Gastrocnemius medialis (tissue), 4 donors: ENCODE measurements around the gene CHRD. TPM values are rescaled to one million over a fixed set of nuclear protein-coding genes. Genes with fewer than 3 reads are reported as not detected.

Experiments used
- ATAC-seq, 2 donors: fragments of 150-250 bp; one replicate each; pipeline ENCODE4 v1.9.1; 2016
- DNase-seq, 2 donors: peaks; one replicate each; pipeline ENCODE4 v3.0.0-alpha.2; 2019
- H3K27ac ChIP-seq, 4 donors: fragments of 200-600 bp; sonication (generic); 1 replicate in 1 of 4; 2 replicates in 3 of 4; pipeline ENCODE4 v1.5.1; 2016 to 2018; ENCODE audit warnings: mild to moderate bottlenecking in 2 of 4, moderate library complexity in 1 of 4
- H3K27me3 ChIP-seq, 3 donors: fragments of 200-600 bp; sonication (generic) in 2 of 3; 1 replicate in 1 of 3; 2 replicates in 2 of 3; pipeline versions ENCODE4 v1.5.1 to v1.6.0; 2016 to 2019; ENCODE audit warnings: mild to moderate bottlenecking in 1 of 3, moderate library complexity in 1 of 3
- H3K36me3 ChIP-seq, 2 donors: fragments of 200-600 bp; sonication (generic) in 1 of 2; one replicate each; pipeline ENCODE4 v1.5.1; 2017 to 2018
- H3K4me1 ChIP-seq, 2 donors: fragments of 200-600 bp; sonication (generic) in 1 of 2; one replicate each; pipeline ENCODE4 v1.5.1; 2016 to 2017; ENCODE audit warnings: mild to moderate bottlenecking in 2 of 2
- H3K4me3 ChIP-seq, 4 donors: fragments of 200-600 bp; sonication (generic) in 3 of 4; 1 replicate in 1 of 4; 2 replicates in 3 of 4; pipeline ENCODE4 v1.5.1; 2016 to 2019; ENCODE audit warnings: mild to moderate bottlenecking in 2 of 4
- H3K9me3 ChIP-seq, 3 donors: fragments of 200-600 bp; sonication (generic) in 2 of 3; 1 replicate in 1 of 3; 2 replicates in 2 of 3; pipeline ENCODE4 v1.5.1; 2016 to 2019
- POLR2A ChIP-seq, 2 donors: fragments of 450-650 bp; IDR thresholded peaks; one replicate each; pipeline ENCODE4 v1.6.1; 2017; ENCODE audit warnings: antibody characterized with exemption in 2 of 2, mild to moderate bottlenecking in 2 of 2, moderate library complexity in 2 of 2
- in situ Hi-C, 4 donors: fragments of 200-750 bp; cut with MboI; loops; one replicate each; pipeline versions ENCODE4 v1.15.0 to v1.8.0; 2017; ENCODE audit warnings: low sequenced_read_pairs in 4 of 4
- intact Hi-C: fragments of 100-400 bp; cut with DNase I; formaldehyde crosslinking; loops from one replicate; pipeline ENCODE4 v1.15.1; 2023; ENCODE audit warnings: low total_unique reads
- total RNA-seq, 4 donors: library from RNA; depleted of rRNA; stranded (reverse); fragments of >200 nt; gene quantifications; one replicate each; pipeline versions ENCODE4 v1.1.0 to v1.2.3, GENCODE V29; 2016
- TF ChIP-seq, protein P1 (sequence below), 5 experiments: fragments of 450-650 bp in 3 of 5; fragments of 200-600 bp in 2 of 5; sonication (generic) in 2 of 5; IDR thresholded peaks in 4 of 5; conservative IDR thresholded peaks in 1 of 5; 1 replicate in 4 of 5; 2 replicates in 1 of 5; pipeline ENCODE4 v1.5.1; 2016 to 2019; ENCODE audit warnings: antibody characterized with exemption in 5 of 5, mild to moderate bottlenecking in 3 of 5, moderate library complexity in 3 of 5

The CHRD gene
- total RNA-seq, 4 donors from 2014 or later = 2.6 to 5.7 (median 3.4) TPM

- TF ChIP-seq, protein P1, sequence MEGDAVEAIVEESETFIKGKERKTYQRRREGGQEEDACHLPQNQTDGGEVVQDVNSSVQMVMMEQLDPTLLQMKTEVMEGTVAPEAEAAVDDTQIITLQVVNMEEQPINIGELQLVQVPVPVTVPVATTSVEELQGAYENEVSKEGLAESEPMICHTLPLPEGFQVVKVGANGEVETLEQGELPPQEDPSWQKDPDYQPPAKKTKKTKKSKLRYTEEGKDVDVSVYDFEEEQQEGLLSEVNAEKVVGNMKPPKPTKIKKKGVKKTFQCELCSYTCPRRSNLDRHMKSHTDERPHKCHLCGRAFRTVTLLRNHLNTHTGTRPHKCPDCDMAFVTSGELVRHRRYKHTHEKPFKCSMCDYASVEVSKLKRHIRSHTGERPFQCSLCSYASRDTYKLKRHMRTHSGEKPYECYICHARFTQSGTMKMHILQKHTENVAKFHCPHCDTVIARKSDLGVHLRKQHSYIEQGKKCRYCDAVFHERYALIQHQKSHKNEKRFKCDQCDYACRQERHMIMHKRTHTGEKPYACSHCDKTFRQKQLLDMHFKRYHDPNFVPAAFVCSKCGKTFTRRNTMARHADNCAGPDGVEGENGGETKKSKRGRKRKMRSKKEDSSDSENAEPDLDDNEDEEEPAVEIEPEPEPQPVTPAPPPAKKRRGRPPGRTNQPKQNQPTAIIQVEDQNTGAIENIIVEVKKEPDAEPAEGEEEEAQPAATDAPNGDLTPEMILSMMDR (IDR thresholded peaks at IDR 0.05 in 4 of 5, conservative IDR thresholded peaks at IDR 0.05 in 1 of 5) = no peak
- no peak for TF ChIP-seq POLR2A (IDR thresholded peaks at IDR 0.05)
- no peaks in the 10 kb centered on the region for H3K36me3 ChIP-seq
- no peak for ATAC-seq
- no peak for DNase-seq
- intact Hi-C loops = no loop called here
- no peaks in the 10 kb centered on the region for H3K9me3 ChIP-seq
- H3K4me3 ChIP-seq = no peak overlapping the region
- peaks cover 0 to 10% (median 0%) of the 10 kb centered on the region in 3 donors for H3K27me3 ChIP-seq
- in situ Hi-C loops = no loop called here
- H3K4me1 ChIP-seq = no peaks in the 10 kb centered on the region
- no peak overlapping the region for H3K27ac ChIP-seq
Measured at GRCh38 chr3:184405075-184406030, 25.5 kb downstream of the CHRD start.

DNA sequence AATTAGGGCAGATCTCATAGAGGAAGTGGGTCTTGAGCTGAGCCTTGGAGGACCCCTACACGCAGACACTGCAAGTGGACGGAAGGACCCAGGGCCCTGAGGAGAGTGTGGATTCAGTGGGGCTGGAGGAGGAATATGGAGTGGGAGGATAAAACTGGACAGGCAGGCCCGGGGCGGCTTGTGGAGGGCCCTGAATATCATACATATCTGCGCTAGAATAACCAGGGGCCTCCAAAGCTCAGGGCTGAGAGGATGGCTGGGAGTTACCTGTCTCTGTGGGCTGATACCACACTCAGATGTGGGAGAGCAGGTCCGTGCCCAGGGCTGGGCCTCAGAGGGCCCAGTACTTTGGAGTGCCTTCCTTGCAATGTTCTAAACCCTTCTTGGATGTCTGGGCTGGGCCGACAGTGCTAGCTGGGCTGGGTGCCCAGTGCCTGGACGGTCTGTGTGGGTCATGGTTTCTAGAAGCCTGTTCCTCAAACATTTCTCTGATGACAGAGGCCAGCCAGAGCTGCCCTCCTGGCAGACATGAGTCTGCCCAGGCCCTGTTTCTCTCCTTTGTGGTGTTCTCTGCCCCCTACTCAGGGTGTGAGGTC is 29.6 kb downstream of the CHRD start:
- Histone ChIP-seq H3K4me1 (no peaks in the 10 kb centered on the region), H3K36me3 (no peaks in the 10 kb centered on the region), H3K4me3 (no peak overlapping the region), H3K27ac (no peak overlapping the region), H3K9me3 (no peaks in the 10 kb centered on the region), H3K27me3 (no peaks in the 10 kb centered on the region)
- in situ Hi-C loops (no loop called here), intact Hi-C loops (no loop called here)
- DNase-seq = no peak
- no peak for TF ChIP-seq POLR2A (IDR thresholded peaks at IDR 0.05)
- no peak for ATAC-seq

GRCh38 chr3:184409946-184410500 is 30.2 kb downstream of the CHRD start:
- ATAC-seq (no peak), DNase-seq (no peak)
- intact Hi-C loops (no loop called here), in situ Hi-C loops (no loop called here)
- Histone ChIP-seq H3K4me3 (no peak overlapping the region), H3K4me1 (no peaks in the 10 kb centered on the region), H3K36me3 (no peaks in the 10 kb centered on the region), H3K27me3 (no peaks in the 10 kb centered on the region), H3K9me3 (no peaks in the 10 kb centered on the region), H3K27ac (no peak overlapping the region)
- TF ChIP-seq, protein P1 (IDR thresholded peaks at IDR 0.05 in 4 of 5, conservative IDR thresholded peaks at IDR 0.05 in 1 of 5) = no peak
- no peak for TF ChIP-seq POLR2A (IDR thresholded peaks at IDR 0.05)

GRCh38 chr3:184414418-184415202 is 34.8 kb downstream of the CHRD start:
- no peaks in the 10 kb centered on the region for H3K4me1 ChIP-seq
- H3K36me3 ChIP-seq = no peaks in the 10 kb centered on the region
- H3K4me3 ChIP-seq = no peak overlapping the region
- TF ChIP-seq, protein P1 (IDR thresholded peaks at IDR 0.05 in 4 of 5, conservative IDR thresholded peaks at IDR 0.05 in 1 of 5) = no peak
- no peak for TF ChIP-seq POLR2A (IDR thresholded peaks at IDR 0.05)
- intact Hi-C loops (no loop called here), in situ Hi-C loops (no loop called here)
- no peaks in the 10 kb centered on the region for H3K27me3 ChIP-seq
- DNase-seq (no peak), ATAC-seq (no peak)
- no peak overlapping the region for H3K27ac ChIP-seq
- H3K9me3 ChIP-seq = no peaks in the 10 kb centered on the region
